Left ventricle myocardium inferior (tissue), 1 donor: ENCODE measurements around the gene ZNF322. TPM values are rescaled to one million over a fixed set of nuclear protein-coding genes. Genes with fewer than 3 reads are reported as not detected.

Experiments used
- DNase-seq: peaks from one replicate; pipeline ENCODE4 v3.0.0-alpha.2; 2020
- H3K27ac ChIP-seq: fragments of 200-600 bp; replicated peaks from 2 replicates; pipeline ENCODE4 v1.8.0; 2021
- H3K27me3 ChIP-seq: fragments of 200-600 bp; 2 replicates; pipeline ENCODE4 v1.8.0; 2021; ENCODE audit warnings: low read depth
- H3K36me3 ChIP-seq: fragments of 200-600 bp; 2 replicates; pipeline ENCODE4 v1.8.0; 2021
- H3K4me1 ChIP-seq: fragments of 200-600 bp; 2 replicates; pipeline ENCODE4 v1.8.0; 2021
- H3K4me3 ChIP-seq: fragments of 200-600 bp; 2 replicates; pipeline ENCODE4 v1.8.0; 2021; ENCODE audit warnings: mild to moderate bottlenecking, moderate library complexity
- H3K9me3 ChIP-seq: fragments of 200-600 bp; replicated peaks from 2 replicates; pipeline ENCODE4 v1.8.0; 2021
- CTCF ChIP-seq: fragments of 200-600 bp; IDR thresholded peaks from 2 replicates; pipeline ENCODE4 v1.8.0; 2021; ENCODE audit warnings: antibody characterized with exemption, mild to moderate bottlenecking, borderline replicate concordance
- intact Hi-C: fragments of 100-400 bp; cut with micrococcal nuclease; formaldehyde crosslinking; loops from one replicate; pipeline ENCODE4 v1.11.0; 2022
- total RNA-seq: library from RNA; stranded (reverse); fragmentation: NEBNext Ultra II Directional; extraction: Animal tissue kit (Norgen Biotek cat#: 25700); gene quantifications from one replicate; pipeline ENCODE4 v1.2.1, GENCODE V29; 2021
- donor health status: DM: no; HTN: yes; CAD: no; lungs with severe emphysema.

ZNF322 gene
- total RNA-seq, 1 donor from 2014 or later: 12.9 TPM

- H3K27me3 ChIP-seq: peaks cover 76% of the 10 kb centered on the region
- no peaks in the 10 kb centered on the region for H3K36me3 ChIP-seq
- DNase-seq: no peak
- H3K4me3 ChIP-seq: peak overlapping the region; percentile 64
- peaks cover 15% of the 10 kb centered on the region for H3K9me3 ChIP-seq
- TF ChIP-seq CTCF: peak; percentile 13
- intact Hi-C loops: no loop called here
- no peak overlapping the region for H3K27ac ChIP-seq
- H3K4me1 ChIP-seq: peaks cover 15% of the 10 kb centered on the region
Measured at GRCh38 chr6:26613689-26614683, 45.6 kb downstream of the ZNF322 start.

DNA sequence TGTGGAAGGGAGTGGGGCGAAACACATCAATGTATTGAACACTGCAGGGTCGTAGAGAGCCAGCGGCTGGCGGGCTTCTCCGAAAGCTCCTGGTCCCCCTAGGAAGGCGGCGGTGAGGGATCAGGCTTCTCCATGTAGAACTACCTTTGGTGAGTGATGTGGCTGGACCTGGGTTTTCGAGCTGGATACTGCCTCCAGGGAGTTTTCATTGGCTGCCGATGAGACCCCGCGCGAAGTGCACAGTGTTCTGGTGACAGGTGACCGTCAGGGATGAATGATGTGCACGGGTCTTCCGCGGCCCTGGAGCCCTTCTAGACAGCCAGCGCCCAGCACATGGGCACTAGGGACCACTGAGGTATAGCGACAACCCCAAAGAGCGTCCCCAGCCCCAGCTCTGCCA is 46.3 kb downstream of the ZNF322 start:
- TF ChIP-seq CTCF: no peak
- Histone ChIP-seq H3K4me1 (peaks cover 15% of the 10 kb centered on the region), H3K4me3 (no peak overlapping the region), H3K9me3 (peaks cover 15% of the 10 kb centered on the region), H3K27ac (no peak overlapping the region), H3K36me3 (no peaks in the 10 kb centered on the region), H3K27me3 (peaks cover 71% of the 10 kb centered on the region)
- no peak for DNase-seq
- intact Hi-C loops: no loop called here

DNA sequence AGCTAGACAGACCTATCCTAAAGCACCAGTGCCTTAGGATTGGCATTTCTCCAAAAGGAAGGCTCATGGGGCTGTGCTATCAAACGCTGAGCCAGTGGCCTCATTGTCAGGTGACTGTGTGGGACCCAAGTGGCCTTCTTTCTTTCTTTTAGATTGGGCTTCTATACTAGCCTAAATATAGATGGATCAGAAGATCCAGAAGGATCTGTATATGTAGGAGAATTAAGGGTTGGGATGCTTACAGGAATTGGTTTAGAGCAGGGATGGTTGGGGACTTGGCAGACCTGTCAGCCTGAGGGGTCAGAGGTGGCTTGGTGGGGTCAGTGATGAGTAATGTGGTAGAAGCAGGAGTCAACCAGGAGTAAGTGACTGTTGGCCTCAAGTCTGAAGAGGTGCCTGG is 47.9 kb downstream of the ZNF322 start:
- peaks cover 55% of the 10 kb centered on the region for H3K27me3 ChIP-seq
- no peak overlapping the region for H3K4me3 ChIP-seq
- no peak for TF ChIP-seq CTCF
- intact Hi-C loops: no loop called here
- H3K36me3 ChIP-seq: no peaks in the 10 kb centered on the region
- peaks cover 20% of the 10 kb centered on the region for H3K4me1 ChIP-seq
- DNase-seq: no peak
- H3K9me3 ChIP-seq: peaks cover 6% of the 10 kb centered on the region
- no peak overlapping the region for H3K27ac ChIP-seq

- Histone ChIP-seq H3K9me3 (no peaks in the 10 kb centered on the region), H3K36me3 (no peaks in the 10 kb centered on the region), H3K4me1 (peaks cover 16% of the 10 kb centered on the region), H3K27ac (no peak overlapping the region), H3K4me3 (no peak overlapping the region), H3K27me3 (peaks cover 34% of the 10 kb centered on the region)
- TF ChIP-seq CTCF: no peak
- no peak for DNase-seq
- intact Hi-C loops: loop anchor here (5.0 kb wide), 1 partner anchor 473 kb away; no protein-coding TSS in a partner anchor
Measured at GRCh38 chr6:26609463-26609862, 50.1 kb downstream of the ZNF322 start.

GRCh38 chr6:26607434-26608230 is 51.9 kb downstream of the ZNF322 start:
- no peak for DNase-seq

More at GRCh38 chr6:26607434-26608230, 51.9 kb downstream of the ZNF322 start:
- H3K36me3 ChIP-seq: no peaks in the 10 kb centered on the region
- H3K4me3 ChIP-seq: peak overlapping the region; percentile 27
- H3K27ac ChIP-seq: no peak overlapping the region
- peaks cover 16% of the 10 kb centered on the region for H3K27me3 ChIP-seq
- H3K9me3 ChIP-seq: no peaks in the 10 kb centered on the region
- H3K4me1 ChIP-seq: peaks cover 5% of the 10 kb centered on the region
- peak; percentile 72 for TF ChIP-seq CTCF
- intact Hi-C loops: loop anchor here (5.0 kb wide), 1 partner anchor 475 kb away; no protein-coding TSS in a partner anchor
